K562 (cell line): ENCODE data around the gene RNF175.

Experiments used
- CREBBP ChIP-seq: IDR thresholded peaks from one replicate; pipeline ENCODE4 v1.6.1; 2012; ENCODE audit warnings: low read depth, mild to moderate bottlenecking, control low read depth, inconsistent platforms, low read length
- POLR2A ChIP-seq: fragments of 450-650 bp; conservative IDR thresholded peaks from 2 replicates; pipeline ENCODE4 v1.6.1; 2016
- TARDBP ChIP-seq: fragments of 450-650 bp; IDR thresholded peaks from 2 replicates; pipeline ENCODE4 v1.6.1; 2016
- TF ChIP-seq, protein P1 (sequence below), 2 experiments: IDR thresholded peaks; 2 replicates each; pipeline ENCODE4 v1.6.1; 2012; ENCODE audit warnings: improper control_type of control experiment in 2 of 2, low read depth in 2 of 2, low read length in 2 of 2, borderline replicate concordance in 1 of 2

- TF ChIP-seq, protein P1, sequence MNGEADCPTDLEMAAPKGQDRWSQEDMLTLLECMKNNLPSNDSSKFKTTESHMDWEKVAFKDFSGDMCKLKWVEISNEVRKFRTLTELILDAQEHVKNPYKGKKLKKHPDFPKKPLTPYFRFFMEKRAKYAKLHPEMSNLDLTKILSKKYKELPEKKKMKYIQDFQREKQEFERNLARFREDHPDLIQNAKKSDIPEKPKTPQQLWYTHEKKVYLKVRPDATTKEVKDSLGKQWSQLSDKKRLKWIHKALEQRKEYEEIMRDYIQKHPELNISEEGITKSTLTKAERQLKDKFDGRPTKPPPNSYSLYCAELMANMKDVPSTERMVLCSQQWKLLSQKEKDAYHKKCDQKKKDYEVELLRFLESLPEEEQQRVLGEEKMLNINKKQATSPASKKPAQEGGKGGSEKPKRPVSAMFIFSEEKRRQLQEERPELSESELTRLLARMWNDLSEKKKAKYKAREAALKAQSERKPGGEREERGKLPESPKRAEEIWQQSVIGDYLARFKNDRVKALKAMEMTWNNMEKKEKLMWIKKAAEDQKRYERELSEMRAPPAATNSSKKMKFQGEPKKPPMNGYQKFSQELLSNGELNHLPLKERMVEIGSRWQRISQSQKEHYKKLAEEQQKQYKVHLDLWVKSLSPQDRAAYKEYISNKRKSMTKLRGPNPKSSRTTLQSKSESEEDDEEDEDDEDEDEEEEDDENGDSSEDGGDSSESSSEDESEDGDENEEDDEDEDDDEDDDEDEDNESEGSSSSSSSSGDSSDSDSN (IDR thresholded peaks at IDR 0.05; ENCODE audit: borderline replicate concordance in 1 of 2, low read depth in 2 of 2, low read length in 2 of 2), result no peak
- TF ChIP-seq TARDBP, result no peak
- no peak for TF ChIP-seq POLR2A
- no peak for TF ChIP-seq CREBBP
These were observed 53.9 kb downstream of the RNF175 start for GRCh38 chr4:153705743-153706468.
